K562 (cell line): ENCODE data around the gene GNAI3. TPM values are rescaled to one million over a fixed set of nuclear protein-coding genes. Genes with fewer than 3 reads are reported as not detected.
A peak's percentile ranks its signal among the peaks of the same experiment; 100 is the strongest.

ENCODE experiments used
- ARID4B ChIP-seq: sonication (generic); formaldehyde crosslinking; IDR thresholded peaks from 2 replicates; pipeline ENCODE4 v1.8.0; 2022; ENCODE audit warnings: mild to moderate bottlenecking, missing genetic modification reagents
- GTF2E2 ChIP-seq: fragments of 200-800 bp; sonication (Bioruptor generic); IDR thresholded peaks from 2 replicates; pipeline ENCODE4 v1.6.1; 2016; ENCODE audit warnings: missing genetic modification characterization, missing compliant biosample characterization
- NBN ChIP-seq: fragments of 450-650 bp; IDR thresholded peaks from 2 replicates; pipeline ENCODE4 v1.6.1; 2016; ENCODE audit warnings: low read depth, mild to moderate bottlenecking
- NCOA1 ChIP-seq: fragments of 450-650 bp; IDR thresholded peaks from 2 replicates; pipeline ENCODE4 v1.6.1; 2016; ENCODE audit warnings: low read depth
- NELFE ChIP-seq: IDR thresholded peaks from 2 replicates; pipeline ENCODE4 v1.6.1; 2011; ENCODE audit warnings: mild to moderate bottlenecking; ENCODE audit not compliant: insufficient read depth, insufficient read length
- NFIC ChIP-seq: fragments of 450-650 bp; IDR thresholded peaks from 2 replicates; pipeline ENCODE4 v1.6.1; 2017; ENCODE audit warnings: mild to moderate bottlenecking, inconsistent platforms
- PKNOX1 ChIP-seq: fragments of 450-650 bp; IDR thresholded peaks from 2 replicates; pipeline ENCODE4 v1.6.1; 2016
- SRSF3 ChIP-seq: fragments of 200-400 bp; formaldehyde crosslinking; IDR thresholded peaks from 2 replicates; pipeline ENCODE4 v1.6.1; 2016; ENCODE audit warnings: mild to moderate bottlenecking, low read length, moderate library complexity; ENCODE audit not compliant: insufficient read depth
- TCF15 ChIP-seq: fragments of 250-450 bp; sonication (Bioruptor Pico); IDR thresholded peaks from 2 replicates; pipeline ENCODE4 v1.8.0; 2022; ENCODE audit warnings: moderate library complexity, mild to moderate bottlenecking, inconsistent platforms
- TGIF2 ChIP-seq: sonication (generic); formaldehyde crosslinking; IDR thresholded peaks from 2 replicates; pipeline ENCODE4 v1.8.1; 2022; ENCODE audit warnings: mild to moderate bottlenecking, missing genetic modification reagents, moderate library complexity
- THRA ChIP-seq: fragments of 450-650 bp; IDR thresholded peaks from 2 replicates; pipeline ENCODE4 v1.6.1; 2017; ENCODE audit warnings: mild to moderate bottlenecking, moderate library complexity
- ZBTB11 ChIP-seq, 3 experiments: fragments of 200-800 bp in 1 of 3; fragments of 250-450 bp in 1 of 3; fragments of 450-650 bp in 1 of 3; sonication (Bioruptor Pico) in 1 of 3; sonication (Bioruptor generic) in 1 of 3; formaldehyde crosslinking in 1 of 3; IDR thresholded peaks; 2 replicates each; pipeline versions ENCODE4 v1.6.1 to v1.8.0; 2016 to 2022; ENCODE audit warnings: mild to moderate bottlenecking in 2 of 3, missing genetic modification characterization in 2 of 3, missing compliant biosample characterization in 1 of 3, moderate library complexity in 1 of 3
- ZBTB34 ChIP-seq: fragments of 250-450 bp; sonication (Bioruptor Pico); IDR thresholded peaks from 2 replicates; pipeline ENCODE4 v1.8.0; 2021; ENCODE audit warnings: mild to moderate bottlenecking, moderate library complexity
- polyA plus RNA-seq, 8 experiments: library from polyadenylated mRNA; depleted of rRNA in 4 of 8; stranded (reverse) in 5 of 8; unstranded in 3 of 8; fragments of >200 nt; fragmentation: Nextera tagmentation in 2 of 8; fragmentation: Illumina TruSeq in 1 of 8; extraction: Ambion mirVana in 2 of 8; extraction: Trizol in 1 of 8; gene quantifications; 2 replicates each; pipeline versions ENCODE4 v1.2.1 to v1.2.3, GENCODE V29; 2011 to 2014; ENCODE audit warnings: inconsistent platforms in 1 of 8, missing spikeins in 1 of 8
- total RNA-seq, 7 experiments: library from RNA; depleted of rRNA in 6 of 7; stranded (reverse); fragments of >200 nt in 6 of 7; fragmentation: Illumina TruSeq in 2 of 7; extraction: Trizol in 2 of 7; gene quantifications; 2 replicates each; pipeline versions ENCODE4 v1.2.1 to v1.2.3, GENCODE V29; 2011 to 2021; ENCODE audit warnings: low replicate concordance in 1 of 7

GNAI3 gene
- total and polyA plus RNA-seq, 9 of the 15 experiments (the other 6 are each of a cell fraction or from before 2014, with no cell fraction given): 6.3 to 13.2 (median 8.9) TPM

DNA sequence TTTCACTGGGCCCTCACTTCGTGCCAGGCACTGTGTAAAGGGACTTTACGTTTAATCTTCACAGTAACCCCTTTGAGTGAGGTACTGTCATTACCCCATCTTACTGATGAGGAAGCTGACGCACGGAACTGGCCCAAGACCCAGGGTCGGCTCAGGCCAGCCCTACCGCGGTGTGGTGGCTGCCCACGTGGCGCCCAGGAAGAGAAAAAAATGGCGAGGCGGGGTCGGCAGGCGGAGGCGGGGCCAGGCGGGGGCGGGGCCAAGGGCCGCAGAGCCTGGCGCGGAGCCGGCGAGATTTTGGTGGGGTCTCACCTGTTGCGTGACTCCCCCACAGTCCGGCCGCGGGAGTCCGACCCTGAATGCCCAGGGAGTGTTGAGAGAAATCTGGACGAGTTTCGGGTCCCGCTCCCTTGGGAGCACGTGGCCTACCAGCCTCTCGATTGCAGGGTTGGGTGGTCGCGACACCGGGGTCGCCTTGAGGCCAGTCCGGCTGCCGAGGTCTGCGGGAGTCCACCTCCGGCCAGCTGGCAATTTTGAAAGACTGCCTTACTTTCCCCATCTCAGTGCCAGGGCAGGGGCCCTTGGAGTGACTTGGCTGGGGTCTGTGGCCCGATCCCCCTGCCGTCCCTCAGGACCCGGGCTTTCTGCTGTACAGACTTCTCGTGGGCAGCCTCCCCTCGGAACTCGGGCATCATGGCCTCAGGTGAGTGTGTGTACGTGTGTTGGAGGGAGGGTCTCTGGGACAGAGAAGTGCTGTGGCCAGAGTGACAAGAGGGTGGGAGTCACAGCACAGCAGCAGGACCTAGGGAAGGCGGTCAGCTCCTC lies 71.4 kb downstream of the GNAI3 start, which contains the start of the genes AMPD2 and GNAT2 (continued):
- TF ChIP-seq TCF15 (CRISPR knock-in tag) (no peak), NBN (no peak), TGIF2 (CRISPR knock-in tag) (no peak), SRSF3 (0 out of 2 replicates have a peak, but pooled peaks have one; percentile 32), ARID4B (CRISPR knock-in tag) (peak; percentile 82), ZBTB34 (CRISPR knock-in tag) (no peak), NCOA1 (peak; percentile 39; the same call in 1 of the 2 replicates), GTF2E2 (tag) (no peak), NFIC (peak; percentile 63), PKNOX1 (peak; percentile 63), NELFE (no peak), THRA (no peak), ZBTB11 (CRISPR knock-in tag; IDR thresholded peaks at IDR 0.05) (peak in 2 of 3 experiments; percentile 4 to 33; a peak in 1 of 6 replicates)
